Ovary (tissue), 9 donors: ENCODE results near the gene CCDC171. TPM values are rescaled to one million over a fixed set of nuclear protein-coding genes. Genes with fewer than 3 reads are reported as not detected.
"Not testable (repeated sequence)": the region's sequence is repeated elsewhere in the genome, so short reads cannot be mapped to it uniquely, and the experiment has no call there.

Source experiments
- DNase-seq, 5 donors: peaks; one replicate each; pipeline ENCODE4 v3.0.0-alpha.2; 2019 to 2020
- H3K27ac ChIP-seq, 2 donors: fragments of 200-600 bp; one replicate each; pipeline versions ENCODE4 v1.5.1 to v1.8.0; 2019 to 2022
- H3K27me3 ChIP-seq: fragments of 200-600 bp; one replicate; pipeline ENCODE4 v1.8.0; 2022
- H3K36me3 ChIP-seq: fragments of 200-600 bp; sonication (generic); one replicate; pipeline ENCODE4 v1.5.1; 2019
- H3K4me1 ChIP-seq: one replicate; pipeline ENCODE4 v1.8.1; 2013; ENCODE audit warnings: mild to moderate bottlenecking, moderate library complexity; ENCODE audit not compliant: insufficient read depth
- H3K4me3 ChIP-seq: fragments of 200-600 bp; sonication (generic); one replicate; pipeline ENCODE4 v1.5.1; 2017
- H3K9me3 ChIP-seq, 2 donors: fragments of 200-600 bp in 1 of 2; sonication (generic) in 1 of 2; one replicate each; pipeline versions ENCODE4 v1.5.1 to v1.8.1; 2013 to 2019; ENCODE audit warnings: mild to moderate bottlenecking in 1 of 2, moderate library complexity in 1 of 2
- CTCF ChIP-seq, 3 donors: fragments of 450-650 bp in 2 of 3; fragments of 200-600 bp in 1 of 3; IDR thresholded peaks; one replicate each; pipeline versions ENCODE4 v1.5.1 to v1.8.0; 2016 to 2022; ENCODE audit warnings: antibody characterized with exemption in 3 of 3, mild to moderate bottlenecking in 1 of 3
- EP300 ChIP-seq: sonication (generic); formaldehyde crosslinking; IDR thresholded peaks from one replicate; pipeline ENCODE4 v1.6.1; 2017; ENCODE audit warnings: antibody characterized with exemption
- POLR2A ChIP-seq: fragments of 450-650 bp; IDR thresholded peaks from one replicate; pipeline ENCODE4 v1.6.1; 2017; ENCODE audit warnings: antibody characterized with exemption, mild to moderate bottlenecking, moderate library complexity
- WGBS, 3 donors: extraction: QIAGEN DNeasy Blood & Tissue Kit in 1 of 3; methylation state at CpG; one replicate each; pipeline versions ENCODE4 v1.1.5 to v1.1.7; 2013 to 2017; 5-methylcytosine and 5-hydroxymethylcytosine counted together
- intact Hi-C, 4 donors: fragments of 100-400 bp; cut with DNase I; formaldehyde crosslinking; loops; one replicate each; pipeline versions ENCODE4 v1.11.0 to v1.15.1; 2022 to 2023
- polyA plus RNA-seq, 2 donors: library from polyadenylated mRNA; stranded (reverse); fragments of 200-250 nt in 1 of 2; fragments of 350-450 nt in 1 of 2; fragmentation: Illumina TruSeq in 1 of 2; extraction: RNeasy Lipid Tissue Mini Kit (QIAGEN cat#74804) in 1 of 2; gene quantifications; one replicate each; pipeline ENCODE4 v1.2.3, GENCODE V29; 2013 to 2014
- total RNA-seq, 7 donors: library from RNA; depleted of rRNA in 2 of 7; stranded (reverse); fragments of >200 nt in 2 of 7; fragmentation: NEBNext Ultra II Directional in 3 of 7; extraction: Animal tissue kit (Norgen Biotek cat#: 25700) in 3 of 7; gene quantifications; one replicate each; pipeline versions ENCODE4 v1.1.0 to v1.2.4, GENCODE V29; 2016 to 2023
- donor health status: DM: no; HTN: no; CAD: no; lungs with moderate emphysema.
- donor health status: DM: no; HTN: no; CAD: no.
- donor health status: Bipolar disorder and iron deficiency.
- donor health status: DM: yes; HTN: yes; CAD: no.
- donor health status: DM: no; HTN: no; CAD: no.
- donor health status: DM: yes; HTN: yes; CAD: no.

CCDC171 gene
- total and polyA plus RNA-seq, 9 donors = 2.0 to 6.1 (median 5.0) TPM

GRCh38 chr9:15522130-15522755 lies 30.6 kb upstream of the CCDC171 start:
- 96 to 98% (median 97%) methylated on average over 3 of the region's 3 CpGs for WGBS, 3 donors
- Histone ChIP-seq H3K27ac (no peak overlapping the region), H3K36me3 (no peaks in the 10 kb centered on the region), H3K4me1 (no peaks in the 10 kb centered on the region), H3K4me3 (no peak overlapping the region), H3K9me3 (no peaks in the 10 kb centered on the region), H3K27me3 (no peaks in the 10 kb centered on the region)
- DNase-seq = no peak
- intact Hi-C loops = no loop called here
- TF ChIP-seq CTCF (IDR thresholded peaks at IDR 0.05) = no peak
- no peak for TF ChIP-seq EP300
- TF ChIP-seq POLR2A = no peak

- DNase-seq = no peak
- intact Hi-C loops = no loop called here
- 65 to 76% (median 66%) methylated on average over 8 of the region's 8 CpGs for WGBS, 3 donors
- Histone ChIP-seq H3K4me3 (no peak overlapping the region), H3K27ac (no peak overlapping the region), H3K9me3 (no peaks in the 10 kb centered on the region), H3K36me3 (no peaks in the 10 kb centered on the region), H3K4me1 (no peaks in the 10 kb centered on the region), H3K27me3 (no peaks in the 10 kb centered on the region)
- TF ChIP-seq CTCF (IDR thresholded peaks at IDR 0.05) = no peak
- TF ChIP-seq POLR2A = no peak
- no peak for TF ChIP-seq EP300
Measured at GRCh38 chr9:15524845-15525455, 27.9 kb upstream of the CCDC171 start.

GRCh38 chr9:15525958-15526357 lies 26.9 kb upstream of the CCDC171 start:
- no peak for DNase-seq
- H3K4me3 ChIP-seq = no peak overlapping the region
- intact Hi-C loops = no loop called here
- no peaks in the 10 kb centered on the region for H3K27me3 ChIP-seq
- no peak overlapping the region for H3K27ac ChIP-seq
- 81 to 97% (median 82%) methylated on average over 2 of the region's 2 CpGs for WGBS, 3 donors
- no peaks in the 10 kb centered on the region for H3K9me3 ChIP-seq
- no peaks in the 10 kb centered on the region for H3K4me1 ChIP-seq
- H3K36me3 ChIP-seq = no peaks in the 10 kb centered on the region
- TF ChIP-seq POLR2A = no peak
- no peak for TF ChIP-seq CTCF (IDR thresholded peaks at IDR 0.05)
- TF ChIP-seq EP300 = no peak

GRCh38 chr9:15527035-15527434 lies 25.8 kb upstream of the CCDC171 start:
- H3K27me3 ChIP-seq, DNase-seq, H3K27ac ChIP-seq, intact Hi-C loops, H3K4me3 ChIP-seq, H3K4me1 ChIP-seq, H3K9me3 ChIP-seq, H3K36me3 ChIP-seq: not testable (repeated sequence)
- 95 to 97% (median 95%) methylated on average over 5 of the region's 5 CpGs for WGBS, 3 donors

- H3K27me3 ChIP-seq = no peaks in the 10 kb centered on the region
- H3K36me3 ChIP-seq = no peaks in the 10 kb centered on the region
- no peak overlapping the region for H3K4me3 ChIP-seq
- 63 to 73% (median 66%) methylated on average over 4 of the region's 4 CpGs for WGBS, 3 donors
- H3K27ac ChIP-seq = no peak overlapping the region
- intact Hi-C loops = no loop called here
- no peak for DNase-seq
- H3K4me1 ChIP-seq = no peaks in the 10 kb centered on the region
- H3K9me3 ChIP-seq = no peaks in the 10 kb centered on the region
- no peak for TF ChIP-seq POLR2A
- no peak for TF ChIP-seq EP300
- TF ChIP-seq CTCF (IDR thresholded peaks at IDR 0.05) = no peak
Measured at GRCh38 chr9:15529566-15530324, 23.1 kb upstream of the CCDC171 start.
